GM18873 (cell line): ENCODE measurements around the gene FKBP9.

Experiments
- ATAC-seq: cut with Tn5 transposase; IDR thresholded peaks from one replicate; pipeline ENCODE4 v1.9.1; 2021; ENCODE audit warnings: mild to moderate bottlenecking, moderate library complexity, moderate number of reproducible peaks; ENCODE audit not compliant: unreplicated experiment, low FRiP score

Gene FKBP9

GRCh38 chr7:33053721-33054120 is 96.5 kb downstream of the FKBP9 start:
- ATAC-seq, result no peak

GRCh38 chr7:33054261-33054964 is 97.2 kb downstream of the FKBP9 start:
- no peak for ATAC-seq

- ATAC-seq, result no peak
These were observed 97.9 kb downstream of the FKBP9 start for GRCh38 chr7:33055158-33055557.
